GM23338 (cell line): ENCODE data around the gene KLHL7. TPM values are rescaled to one million over a fixed set of nuclear protein-coding genes. Genes with fewer than 3 reads are reported as not detected.

Source experiments
- ATAC-seq: fragments of 200-7000 bp; cut with Tn5 transposase; 3 replicates; pipeline ENCODE4 v1.9.1; 2020
- DNase-seq: peaks from one replicate; pipeline ENCODE4 v3.0.0-alpha.2; 2015; ENCODE audit warnings: low spot score
- H2AFZ ChIP-seq: fragments of 200-600 bp; sonication (generic); 2 replicates; pipeline ENCODE4 v1.8.0; 2016; ENCODE audit warnings: antibody characterized with exemption, mild to moderate bottlenecking, moderate library complexity
- H3F3A ChIP-seq: fragments of 200-600 bp; sonication (generic); replicated peaks from 2 replicates; pipeline ENCODE4 v1.8.0; 2017; ENCODE audit warnings: antibody characterized with exemption, mixed run types, low read depth
- H3K27ac ChIP-seq: fragments of 200-600 bp; sonication (generic); 2 replicates; pipeline ENCODE4 v1.6.1; 2016; ENCODE audit warnings: low read depth
- H3K27me3 ChIP-seq: fragments of 200-600 bp; sonication (generic); 2 replicates; pipeline ENCODE4 v1.8.0; 2016; ENCODE audit warnings: mild to moderate bottlenecking, mixed run types, moderate library complexity; ENCODE audit not compliant: insufficient read depth
- H3K36me3 ChIP-seq: fragments of 200-600 bp; sonication (generic); 2 replicates; pipeline ENCODE4 v1.8.0; 2016; ENCODE audit warnings: mild to moderate bottlenecking; ENCODE audit not compliant: insufficient read depth
- H3K4me1 ChIP-seq: fragments of 200-600 bp; sonication (generic); 2 replicates; pipeline ENCODE4 v1.8.0; 2016; ENCODE audit warnings: mild to moderate bottlenecking, moderate library complexity; ENCODE audit not compliant: insufficient read depth
- H3K4me2 ChIP-seq: fragments of 200-600 bp; sonication (generic); 2 replicates; pipeline ENCODE4 v1.7.1; 2017; ENCODE audit warnings: mixed run types
- H3K4me3 ChIP-seq: fragments of 200-600 bp; sonication (generic); 2 replicates; pipeline ENCODE4 v1.6.1; 2016; ENCODE audit warnings: mixed run types
- H3K79me2 ChIP-seq: fragments of 200-600 bp; sonication (generic); replicated peaks from 2 replicates; pipeline ENCODE4 v1.8.0; 2017; ENCODE audit warnings: mild to moderate bottlenecking; ENCODE audit not compliant: insufficient read depth
- H3K9me2 ChIP-seq: fragments of 200-600 bp; sonication (generic); 2 replicates; pipeline ENCODE4 v1.8.0; 2017; ENCODE audit not compliant: insufficient read depth
- H4K20me1 ChIP-seq: fragments of 200-600 bp; sonication (generic); replicated peaks from 2 replicates; pipeline ENCODE4 v1.8.0; 2017; ENCODE audit warnings: mild to moderate bottlenecking; ENCODE audit not compliant: insufficient read depth
- H3K27ac Mint-ChIP-seq: 2 replicates; pipeline ENCODE4 v1.8.0; 2020; ENCODE audit warnings: inconsistent platforms, mild to moderate bottlenecking, moderate library complexity, mixed read lengths
- H3K27me3 Mint-ChIP-seq: 3 replicates; pipeline ENCODE4 v1.8.0; 2022; ENCODE audit warnings: low read depth, mild to moderate bottlenecking, moderate library complexity, mixed read lengths, inconsistent platforms; ENCODE audit not compliant: insufficient read depth, poor library complexity
- H3K36me3 Mint-ChIP-seq: 3 replicates; pipeline ENCODE4 v1.8.0; 2021; ENCODE audit warnings: low read depth, mild to moderate bottlenecking, inconsistent platforms, moderate library complexity, mixed read lengths
- H3K4me1 Mint-ChIP-seq: 3 replicates; pipeline ENCODE4 v1.8.0; 2020; ENCODE audit warnings: mild to moderate bottlenecking, inconsistent platforms, mixed read lengths
- H3K4me3 Mint-ChIP-seq: 3 replicates; pipeline ENCODE4 v1.8.0; 2021; ENCODE audit warnings: moderate library complexity, mild to moderate bottlenecking, inconsistent platforms, mixed read lengths
- H3K9me3 Mint-ChIP-seq: 3 replicates; pipeline ENCODE4 v1.8.0; 2020; ENCODE audit warnings: moderate library complexity, mild to moderate bottlenecking, inconsistent platforms, mixed read lengths
- CREB1 ChIP-seq: fragments of 250-450 bp; sonication (Bioruptor Pico); IDR thresholded peaks from 2 replicates; pipeline ENCODE4 v1.5.0; 2020; ENCODE audit warnings: low read depth, mild to moderate bottlenecking, moderate library complexity
- CTCF ChIP-seq, 2 experiments: fragments of 200-600 bp in 1 of 2; sonication (generic) in 1 of 2; conservative IDR thresholded peaks; 2 replicates each; pipeline versions ENCODE4 v1.5.1 to v1.6.1; 2016 to 2017; ENCODE audit warnings: antibody characterized with exemption in 2 of 2, low read depth in 2 of 2, mild to moderate bottlenecking in 2 of 2, moderate library complexity in 1 of 2
- EZH2 ChIP-seq: fragments of 200-600 bp; sonication (generic); IDR thresholded peaks from one replicate; pipeline ENCODE4 v1.8.0; 2017; ENCODE audit warnings: antibody characterized with exemption, mild to moderate bottlenecking, low read depth; ENCODE audit not compliant: unreplicated experiment
- EZH2phosphoT487 ChIP-seq: fragments of 200-600 bp; sonication (generic); IDR thresholded peaks from one replicate; pipeline ENCODE4 v1.8.1; 2018; ENCODE audit warnings: antibody characterized with exemption; ENCODE audit not compliant: unreplicated experiment
- JUNB ChIP-seq: IDR thresholded peaks from one replicate; pipeline ENCODE4 v1.6.1; 2016; ENCODE audit warnings: antibody characterized with exemption; ENCODE audit not compliant: unreplicated experiment
- NANOG ChIP-seq: IDR thresholded peaks from 2 replicates; pipeline ENCODE4 v1.6.1; 2016; ENCODE audit warnings: antibody characterized with exemption, borderline replicate concordance
- POLR2AphosphoS5 ChIP-seq: IDR thresholded peaks from 2 replicates; pipeline ENCODE4 v1.6.1; 2016; ENCODE audit warnings: antibody characterized with exemption, low read depth
- STAT1 ChIP-seq: IDR thresholded peaks from one replicate; pipeline ENCODE4 v1.6.1; 2016; ENCODE audit warnings: antibody characterized with exemption; ENCODE audit not compliant: unreplicated experiment
- ZNF114 ChIP-seq: fragments of 250-450 bp; sonication (Bioruptor Pico); IDR thresholded peaks from 2 replicates; pipeline ENCODE4 v1.5.0; 2020; ENCODE audit warnings: mild to moderate bottlenecking, moderate library complexity
- ZNF331 ChIP-seq: fragments of 250-450 bp; sonication (Bioruptor Pico); IDR thresholded peaks from 2 replicates; pipeline ENCODE4 v1.5.0; 2020; ENCODE audit warnings: low read depth, mild to moderate bottlenecking, moderate library complexity
- ZNF462 ChIP-seq: fragments of 250-450 bp; sonication (Bioruptor Pico); IDR thresholded peaks from 2 replicates; pipeline ENCODE4 v1.5.0; 2020; ENCODE audit warnings: mild to moderate bottlenecking, moderate library complexity
- polyA plus RNA-seq: library from polyadenylated mRNA; unstranded; fragments of >200 nt; fragmentation: Nextera tagmentation; extraction: Ambion mirVana; gene quantifications from 2 replicates; pipeline ENCODE4 v1.2.1, GENCODE V29; 2016
- total RNA-seq: library from RNA; depleted of rRNA; stranded (reverse); fragments of >200 nt; shearing (Covaris generic); gene quantifications from 2 replicates; pipeline ENCODE4 v1.2.3, GENCODE V29; 2014
- TF ChIP-seq, protein P1 (sequence below): IDR thresholded peaks from 2 replicates; pipeline ENCODE4 v1.6.1; 2016; ENCODE audit warnings: antibody characterized with exemption
- TF ChIP-seq, protein P2 (sequence below): IDR thresholded peaks from one replicate; pipeline ENCODE4 v1.6.1; 2018; ENCODE audit warnings: antibody characterized with exemption; ENCODE audit not compliant: unreplicated experiment

Gene KLHL7
- total and polyA plus RNA-seq, 2 experiments from 2014 or later = 92.5 to 119 TPM

DNA sequence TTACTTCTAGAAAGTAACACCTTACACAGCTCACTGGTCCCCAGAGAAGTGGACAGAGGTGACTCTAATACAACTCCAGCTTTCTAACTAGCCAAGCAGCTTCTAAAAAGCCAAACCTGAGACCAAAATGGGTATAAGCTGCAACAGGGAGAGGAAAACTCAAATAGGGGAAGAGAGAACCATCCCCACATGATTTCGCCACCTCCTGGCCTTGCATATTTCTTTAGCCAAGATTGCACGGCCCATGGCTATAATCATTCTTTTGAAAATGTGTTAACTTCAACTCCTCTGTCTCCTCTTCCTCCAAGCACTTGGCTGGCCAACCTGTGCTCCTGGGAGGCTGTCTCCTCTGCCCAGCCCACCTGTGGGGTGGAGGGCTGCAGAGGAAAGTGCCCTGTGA is 104.9 kb downstream of the KLHL7 start:
- no peak overlapping the region for H3K27ac Mint-ChIP-seq
- H3K27ac ChIP-seq = no peak overlapping the region
- no peak overlapping the region for H3K4me3 ChIP-seq
- H2AFZ ChIP-seq = 0 out of 2 replicates have a peak overlapping the region, but pooled peaks have one; percentile 18
- peaks cover 5% of the 10 kb centered on the region; the same call in 1 of the 2 replicates for H3K27me3 ChIP-seq
- no peaks in the 10 kb centered on the region for H3F3A ChIP-seq
- H3K9me3 Mint-ChIP-seq = no peaks in the 10 kb centered on the region
- DNase-seq = no peak
- no peak for ATAC-seq
- peaks cover 12% of the 10 kb centered on the region for H3K27me3 Mint-ChIP-seq
- no peak for TF ChIP-seq EZH2phosphoT487
- TF ChIP-seq CTCF (conservative IDR thresholded peaks at IDR 0.05; ENCODE audit: low read depth in 2 of 2) = no peak
- TF ChIP-seq NANOG = no peak
- TF ChIP-seq JUNB = no peak
- no peak for TF ChIP-seq EZH2
- TF ChIP-seq ZNF331 (CRISPR knock-in tag) = no peak
- no peak for TF ChIP-seq STAT1
- TF ChIP-seq, protein P1, sequence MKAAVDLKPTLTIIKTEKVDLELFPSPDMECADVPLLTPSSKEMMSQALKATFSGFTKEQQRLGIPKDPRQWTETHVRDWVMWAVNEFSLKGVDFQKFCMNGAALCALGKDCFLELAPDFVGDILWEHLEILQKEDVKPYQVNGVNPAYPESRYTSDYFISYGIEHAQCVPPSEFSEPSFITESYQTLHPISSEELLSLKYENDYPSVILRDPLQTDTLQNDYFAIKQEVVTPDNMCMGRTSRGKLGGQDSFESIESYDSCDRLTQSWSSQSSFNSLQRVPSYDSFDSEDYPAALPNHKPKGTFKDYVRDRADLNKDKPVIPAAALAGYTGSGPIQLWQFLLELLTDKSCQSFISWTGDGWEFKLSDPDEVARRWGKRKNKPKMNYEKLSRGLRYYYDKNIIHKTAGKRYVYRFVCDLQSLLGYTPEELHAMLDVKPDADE = no peak
- no peak for TF ChIP-seq ZNF462
- TF ChIP-seq ZNF114 = no peak
- no peak for TF ChIP-seq CREB1 (CRISPR knock-in tag)
- TF ChIP-seq, protein P2, sequence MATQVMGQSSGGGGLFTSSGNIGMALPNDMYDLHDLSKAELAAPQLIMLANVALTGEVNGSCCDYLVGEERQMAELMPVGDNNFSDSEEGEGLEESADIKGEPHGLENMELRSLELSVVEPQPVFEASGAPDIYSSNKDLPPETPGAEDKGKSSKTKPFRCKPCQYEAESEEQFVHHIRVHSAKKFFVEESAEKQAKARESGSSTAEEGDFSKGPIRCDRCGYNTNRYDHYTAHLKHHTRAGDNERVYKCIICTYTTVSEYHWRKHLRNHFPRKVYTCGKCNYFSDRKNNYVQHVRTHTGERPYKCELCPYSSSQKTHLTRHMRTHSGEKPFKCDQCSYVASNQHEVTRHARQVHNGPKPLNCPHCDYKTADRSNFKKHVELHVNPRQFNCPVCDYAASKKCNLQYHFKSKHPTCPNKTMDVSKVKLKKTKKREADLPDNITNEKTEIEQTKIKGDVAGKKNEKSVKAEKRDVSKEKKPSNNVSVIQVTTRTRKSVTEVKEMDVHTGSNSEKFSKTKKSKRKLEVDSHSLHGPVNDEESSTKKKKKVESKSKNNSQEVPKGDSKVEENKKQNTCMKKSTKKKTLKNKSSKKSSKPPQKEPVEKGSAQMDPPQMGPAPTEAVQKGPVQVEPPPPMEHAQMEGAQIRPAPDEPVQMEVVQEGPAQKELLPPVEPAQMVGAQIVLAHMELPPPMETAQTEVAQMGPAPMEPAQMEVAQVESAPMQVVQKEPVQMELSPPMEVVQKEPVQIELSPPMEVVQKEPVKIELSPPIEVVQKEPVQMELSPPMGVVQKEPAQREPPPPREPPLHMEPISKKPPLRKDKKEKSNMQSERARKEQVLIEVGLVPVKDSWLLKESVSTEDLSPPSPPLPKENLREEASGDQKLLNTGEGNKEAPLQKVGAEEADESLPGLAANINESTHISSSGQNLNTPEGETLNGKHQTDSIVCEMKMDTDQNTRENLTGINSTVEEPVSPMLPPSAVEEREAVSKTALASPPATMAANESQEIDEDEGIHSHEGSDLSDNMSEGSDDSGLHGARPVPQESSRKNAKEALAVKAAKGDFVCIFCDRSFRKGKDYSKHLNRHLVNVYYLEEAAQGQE = no peak
- no peak for TF ChIP-seq POLR2AphosphoS5
- H3K4me2 ChIP-seq = no peak overlapping the region
- peaks cover 23% of the 10 kb centered on the region for H3K4me1 Mint-ChIP-seq
- H4K20me1 ChIP-seq = no peaks in the 10 kb centered on the region
- H3K36me3 ChIP-seq = no peaks in the 10 kb centered on the region
- no peaks in the 10 kb centered on the region for H3K36me3 Mint-ChIP-seq
- peaks cover 9% of the 10 kb centered on the region for H3K4me1 ChIP-seq
- no peak overlapping the region for H3K4me3 Mint-ChIP-seq
- no peaks in the 10 kb centered on the region for H3K79me2 ChIP-seq
- 0 out of 2 replicates have a peak, but pooled peaks cover 4% of the 10 kb centered on the region for H3K9me2 ChIP-seq
